Right atrium auricular region (tissue), 2 donors: ENCODE measurements around the gene IRX5. TPM values are rescaled to one million over a fixed set of nuclear protein-coding genes. Genes with fewer than 3 reads are reported as not detected.

Experiments
- DNase-seq: peaks from one replicate; pipeline ENCODE4 v3.0.0-alpha.2; 2019; ENCODE audit warnings: low spot score
- H3K27ac ChIP-seq, 2 donors: fragments of 200-600 bp; sonication (generic); 1 replicate in 1 of 2; 2 replicates in 1 of 2; pipeline ENCODE4 v1.5.1; 2016 to 2019
- H3K27me3 ChIP-seq, 2 donors: fragments of 200-600 bp; sonication (generic); one replicate each; pipeline versions ENCODE4 v1.5.1 to v1.6.0; 2017 to 2019
- H3K36me3 ChIP-seq: fragments of 200-600 bp; sonication (generic); one replicate; pipeline ENCODE4 v1.5.1; 2016
- H3K4me1 ChIP-seq, 2 donors: fragments of 200-600 bp; sonication (generic); one replicate each; pipeline versions ENCODE4 v1.5.1 to v1.6.0; 2017 to 2019
- H3K4me3 ChIP-seq, 2 donors: fragments of 200-600 bp; sonication (generic); 1 replicate in 1 of 2; 2 replicates in 1 of 2; pipeline ENCODE4 v1.5.1; 2017 to 2019; ENCODE audit warnings: mild to moderate bottlenecking in 1 of 2, moderate library complexity in 1 of 2
- H3K9me3 ChIP-seq, 2 donors: fragments of 200-600 bp; sonication (generic); one replicate each; pipeline ENCODE4 v1.5.1; 2019
- total RNA-seq, 2 donors: library from RNA; depleted of rRNA; stranded (reverse); fragments of >200 nt; gene quantifications; one replicate each; pipeline ENCODE4 v1.1.0, GENCODE V29; 2016
- TF ChIP-seq, protein P1 (sequence below), 2 donors: fragments of 200-600 bp; sonication (generic); IDR thresholded peaks; one replicate each; pipeline ENCODE4 v1.5.1; 2019; ENCODE audit warnings: antibody characterized with exemption in 2 of 2

IRX5 gene
- total RNA-seq, 2 donors from 2014 or later = 0.59 to 4.1 TPM

- Histone ChIP-seq H3K9me3 (no peaks in the 10 kb centered on the region), H3K4me1 (peaks cover 0 to 30% of the 10 kb centered on the region in 2 donors), H3K4me3 (peak overlapping the region in 1 of 2 donors; percentile 47), H3K27me3 (peaks cover 46 to 59% of the 10 kb centered on the region in 2 donors), H3K27ac (no peak overlapping the region), H3K36me3 (no peaks in the 10 kb centered on the region)
- TF ChIP-seq, protein P1, sequence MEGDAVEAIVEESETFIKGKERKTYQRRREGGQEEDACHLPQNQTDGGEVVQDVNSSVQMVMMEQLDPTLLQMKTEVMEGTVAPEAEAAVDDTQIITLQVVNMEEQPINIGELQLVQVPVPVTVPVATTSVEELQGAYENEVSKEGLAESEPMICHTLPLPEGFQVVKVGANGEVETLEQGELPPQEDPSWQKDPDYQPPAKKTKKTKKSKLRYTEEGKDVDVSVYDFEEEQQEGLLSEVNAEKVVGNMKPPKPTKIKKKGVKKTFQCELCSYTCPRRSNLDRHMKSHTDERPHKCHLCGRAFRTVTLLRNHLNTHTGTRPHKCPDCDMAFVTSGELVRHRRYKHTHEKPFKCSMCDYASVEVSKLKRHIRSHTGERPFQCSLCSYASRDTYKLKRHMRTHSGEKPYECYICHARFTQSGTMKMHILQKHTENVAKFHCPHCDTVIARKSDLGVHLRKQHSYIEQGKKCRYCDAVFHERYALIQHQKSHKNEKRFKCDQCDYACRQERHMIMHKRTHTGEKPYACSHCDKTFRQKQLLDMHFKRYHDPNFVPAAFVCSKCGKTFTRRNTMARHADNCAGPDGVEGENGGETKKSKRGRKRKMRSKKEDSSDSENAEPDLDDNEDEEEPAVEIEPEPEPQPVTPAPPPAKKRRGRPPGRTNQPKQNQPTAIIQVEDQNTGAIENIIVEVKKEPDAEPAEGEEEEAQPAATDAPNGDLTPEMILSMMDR (IDR thresholded peaks at IDR 0.05) = no peak
- no peak for DNase-seq
These were observed 8.3 kb downstream of the IRX5 start for GRCh38 chr16:54939029-54939346.

- Histone ChIP-seq H3K9me3 (no peaks in the 10 kb centered on the region), H3K27ac (no peak overlapping the region), H3K27me3 (peaks cover 39 to 54% of the 10 kb centered on the region in 2 donors), H3K36me3 (no peaks in the 10 kb centered on the region), H3K4me3 (no peak overlapping the region), H3K4me1 (peaks cover 0 to 30% of the 10 kb centered on the region in 2 donors)
- TF ChIP-seq, protein P1 (IDR thresholded peaks at IDR 0.05) = no peak
- DNase-seq = no peak
These were observed 9.0 kb downstream of the IRX5 start for GRCh38 chr16:54939510-54940278.

DNA sequence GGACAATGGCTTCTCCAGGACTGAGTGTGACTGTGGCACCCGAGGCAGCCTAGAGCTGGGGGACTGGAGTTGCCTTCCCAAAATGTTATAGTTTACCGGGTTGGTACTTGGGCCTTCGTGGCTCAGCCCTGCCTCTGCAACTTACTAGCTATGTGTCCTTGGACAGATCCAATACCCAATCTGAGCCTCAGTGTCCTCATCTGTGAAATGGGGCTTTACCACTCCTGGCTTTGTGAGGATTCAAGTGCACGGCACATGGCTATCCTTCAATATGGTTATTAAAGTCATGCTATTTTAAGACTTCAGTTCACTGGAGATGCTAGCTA, 9.6 kb downstream of the IRX5 start:
- H3K9me3 ChIP-seq = no peaks in the 10 kb centered on the region
- no peak overlapping the region for H3K4me3 ChIP-seq
- H3K27me3 ChIP-seq = peaks cover 36 to 48% of the 10 kb centered on the region in 2 donors
- H3K36me3 ChIP-seq = no peaks in the 10 kb centered on the region
- TF ChIP-seq, protein P1 (IDR thresholded peaks at IDR 0.05) = no peak
- H3K27ac ChIP-seq = no peak overlapping the region
- H3K4me1 ChIP-seq = peaks cover 0 to 30% of the 10 kb centered on the region in 2 donors
- DNase-seq = no peak

GRCh38 chr16:54942353-54942943, 11.8 kb downstream of the IRX5 start:
- DNase-seq = no peak
- Histone ChIP-seq H3K4me1 (peaks cover 0 to 14% of the 10 kb centered on the region in 2 donors), H3K4me3 (no peak overlapping the region), H3K27me3 (peaks cover 26 to 29% of the 10 kb centered on the region in 2 donors), H3K27ac (no peak overlapping the region), H3K9me3 (no peaks in the 10 kb centered on the region), H3K36me3 (no peaks in the 10 kb centered on the region)
- TF ChIP-seq, protein P1 (IDR thresholded peaks at IDR 0.05) = no peak

- H3K4me1 ChIP-seq = no peaks in the 10 kb centered on the region
- H3K4me3 ChIP-seq = no peak overlapping the region
- H3K36me3 ChIP-seq = no peaks in the 10 kb centered on the region
- H3K27ac ChIP-seq = no peak overlapping the region
- TF ChIP-seq, protein P1 (IDR thresholded peaks at IDR 0.05) = no peak
- peaks cover 13 to 16% of the 10 kb centered on the region in 2 donors for H3K27me3 ChIP-seq
- no peak for DNase-seq
- no peaks in the 10 kb centered on the region for H3K9me3 ChIP-seq
These were observed 13.3 kb downstream of the IRX5 start for GRCh38 chr16:54944002-54944401.
